ENCODE measurements around the gene TOM1L1.

TOM1L1 gene

DNA sequence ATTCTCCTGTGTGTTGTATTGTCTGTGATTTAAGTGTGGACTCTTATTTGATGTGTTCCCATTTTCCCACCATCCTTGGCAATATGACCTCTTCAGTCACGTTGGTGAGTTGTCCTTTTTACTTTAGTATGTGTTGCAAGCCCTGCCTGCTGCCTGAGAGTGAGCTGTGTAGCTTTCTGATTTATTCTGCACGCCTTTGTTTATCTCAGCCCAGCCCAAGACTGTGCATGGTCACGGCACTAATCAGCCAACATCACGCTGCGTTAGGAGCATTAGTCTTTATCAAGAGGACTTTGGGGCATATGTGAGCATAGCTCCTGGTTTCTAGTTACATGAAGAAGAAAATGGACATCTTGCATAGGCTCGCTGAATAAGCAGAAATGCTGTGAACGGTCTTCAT is 6.0 kb downstream of the TOM1L1 start:
- TF ChIP-seq, protein P1, sequence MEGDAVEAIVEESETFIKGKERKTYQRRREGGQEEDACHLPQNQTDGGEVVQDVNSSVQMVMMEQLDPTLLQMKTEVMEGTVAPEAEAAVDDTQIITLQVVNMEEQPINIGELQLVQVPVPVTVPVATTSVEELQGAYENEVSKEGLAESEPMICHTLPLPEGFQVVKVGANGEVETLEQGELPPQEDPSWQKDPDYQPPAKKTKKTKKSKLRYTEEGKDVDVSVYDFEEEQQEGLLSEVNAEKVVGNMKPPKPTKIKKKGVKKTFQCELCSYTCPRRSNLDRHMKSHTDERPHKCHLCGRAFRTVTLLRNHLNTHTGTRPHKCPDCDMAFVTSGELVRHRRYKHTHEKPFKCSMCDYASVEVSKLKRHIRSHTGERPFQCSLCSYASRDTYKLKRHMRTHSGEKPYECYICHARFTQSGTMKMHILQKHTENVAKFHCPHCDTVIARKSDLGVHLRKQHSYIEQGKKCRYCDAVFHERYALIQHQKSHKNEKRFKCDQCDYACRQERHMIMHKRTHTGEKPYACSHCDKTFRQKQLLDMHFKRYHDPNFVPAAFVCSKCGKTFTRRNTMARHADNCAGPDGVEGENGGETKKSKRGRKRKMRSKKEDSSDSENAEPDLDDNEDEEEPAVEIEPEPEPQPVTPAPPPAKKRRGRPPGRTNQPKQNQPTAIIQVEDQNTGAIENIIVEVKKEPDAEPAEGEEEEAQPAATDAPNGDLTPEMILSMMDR (IDR thresholded peaks at IDR 0.05; ENCODE audit: borderline replicate concordance, insufficient read depth, low read depth, low read length), result no peak
- no peak overlapping the region for H3K4me3 ChIP-seq (ENCODE audit: low read depth, low read length)

DNA sequence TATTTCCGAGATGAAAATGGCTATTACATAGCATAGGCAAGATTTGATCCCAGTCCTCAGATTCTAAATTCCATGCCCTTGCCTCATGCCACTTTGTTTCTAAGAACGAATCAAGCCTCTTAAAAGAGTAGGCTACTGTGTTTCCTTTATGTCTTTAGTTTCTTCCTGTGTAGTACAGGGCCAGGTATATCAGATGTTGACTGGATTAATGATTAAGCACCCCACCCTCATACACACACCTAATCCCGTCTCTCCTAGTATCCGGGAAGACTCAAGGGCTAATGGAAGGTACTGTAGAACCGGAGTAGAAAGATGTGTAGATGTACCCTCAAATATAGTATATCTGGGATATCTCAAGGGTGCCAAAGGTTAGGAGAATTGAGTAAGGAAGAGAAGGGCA is 6.7 kb downstream of the TOM1L1 start:
- TF ChIP-seq, protein P1 (IDR thresholded peaks at IDR 0.05; ENCODE audit: borderline replicate concordance, insufficient read depth, low read depth, low read length), result no peak

DNA sequence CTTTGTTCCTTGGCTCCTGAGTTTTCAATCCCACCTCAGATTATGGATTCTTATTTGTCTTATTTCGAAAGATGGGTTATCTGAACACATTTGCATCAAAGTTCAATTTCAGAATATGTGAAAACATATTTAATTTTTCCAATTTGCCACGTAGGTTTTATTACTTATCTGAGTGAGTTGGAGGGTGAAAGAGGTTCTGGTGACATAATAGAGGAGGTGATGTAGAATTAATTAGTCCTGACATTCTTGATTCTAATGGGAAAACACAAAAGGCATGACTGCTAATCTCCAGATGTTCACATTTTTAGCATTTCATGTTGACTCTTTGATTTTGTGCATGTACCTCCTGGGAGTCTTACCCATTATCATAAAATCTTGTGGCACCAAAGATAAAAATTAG is 9.1 kb downstream of the TOM1L1 start:
- H3K4me3 ChIP-seq (ENCODE audit: low read depth, low read length), result no peak overlapping the region
- TF ChIP-seq, protein P1 (IDR thresholded peaks at IDR 0.05; ENCODE audit: borderline replicate concordance, insufficient read depth, low read depth, low read length), result no peak

More for the DNA sequence above, 6.7 kb downstream of the TOM1L1 start:
- no peak overlapping the region for H3K4me3 ChIP-seq (ENCODE audit: low read depth, low read length)

DNA sequence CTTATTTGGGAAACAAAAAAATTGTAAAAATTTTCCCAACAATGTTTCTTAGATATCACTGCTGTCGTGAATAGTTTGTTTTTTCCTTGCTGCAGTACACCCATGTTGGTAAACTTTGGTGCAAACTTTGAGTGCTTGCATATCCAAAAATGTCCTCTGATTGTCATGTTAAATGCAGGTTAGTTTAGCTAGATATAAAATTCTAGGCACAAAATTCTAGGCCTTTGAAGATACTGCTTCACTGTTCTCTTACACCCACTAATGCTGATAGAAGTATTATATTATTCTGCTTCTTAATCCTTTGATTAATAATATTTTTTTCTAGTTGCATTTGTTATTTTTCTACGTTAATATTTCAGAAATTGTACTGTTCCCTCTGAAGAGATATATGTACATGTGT is 16.1 kb downstream of the TOM1L1 start:
- H3K4me3 ChIP-seq (ENCODE audit: low read depth, low read length), result no peak overlapping the region
- TF ChIP-seq, protein P1 (IDR thresholded peaks at IDR 0.05; ENCODE audit: borderline replicate concordance, insufficient read depth, low read depth, low read length), result no peak

DNA sequence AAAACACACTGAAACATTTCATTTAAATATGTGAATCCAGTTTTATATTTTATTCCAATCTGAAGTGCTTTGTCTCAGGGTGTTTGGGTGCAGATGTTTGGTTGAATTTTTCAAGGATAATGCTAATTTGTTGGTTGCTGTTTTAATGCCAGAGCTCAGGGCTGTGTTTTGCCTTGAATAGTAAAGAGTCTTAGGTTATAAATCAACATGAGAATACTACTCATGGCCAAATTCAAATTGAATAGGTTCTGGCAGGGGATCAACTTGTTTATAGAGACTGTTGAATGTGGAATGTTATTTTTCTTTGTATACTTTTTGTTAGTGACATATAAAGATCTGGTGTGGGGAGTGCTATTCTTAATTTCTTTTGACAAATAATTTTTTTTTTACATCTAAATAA is 18.8 kb downstream of the TOM1L1 start:
- TF ChIP-seq, protein P1 (IDR thresholded peaks at IDR 0.05; ENCODE audit: borderline replicate concordance, insufficient read depth, low read depth, low read length), result no peak
- H3K4me3 ChIP-seq (ENCODE audit: low read depth, low read length), result no peak overlapping the region

DNA sequence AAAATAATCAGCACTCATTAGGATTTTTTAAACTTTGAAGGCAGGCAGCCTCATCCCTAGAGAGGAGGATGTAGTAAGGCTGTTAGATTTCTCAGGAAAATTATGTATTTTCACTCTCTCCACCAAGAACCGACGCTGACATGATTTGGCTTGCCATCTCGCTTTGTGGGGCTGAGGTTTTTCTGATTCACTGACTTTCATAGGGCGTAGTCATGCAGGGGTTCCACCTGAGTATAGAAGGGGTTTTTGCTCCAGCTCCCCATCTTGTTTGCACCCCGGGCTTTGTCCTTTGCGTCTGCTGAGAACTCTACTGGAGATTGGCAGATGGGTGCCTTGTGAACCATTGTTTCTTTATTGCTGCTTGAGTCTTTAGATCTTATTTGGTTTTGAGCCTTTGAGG is 20.2 kb downstream of the TOM1L1 start:
- TF ChIP-seq, protein P1 (IDR thresholded peaks at IDR 0.05; ENCODE audit: borderline replicate concordance, insufficient read depth, low read depth, low read length), result no peak
- no peak overlapping the region for H3K4me3 ChIP-seq (ENCODE audit: low read depth, low read length)

DNA sequence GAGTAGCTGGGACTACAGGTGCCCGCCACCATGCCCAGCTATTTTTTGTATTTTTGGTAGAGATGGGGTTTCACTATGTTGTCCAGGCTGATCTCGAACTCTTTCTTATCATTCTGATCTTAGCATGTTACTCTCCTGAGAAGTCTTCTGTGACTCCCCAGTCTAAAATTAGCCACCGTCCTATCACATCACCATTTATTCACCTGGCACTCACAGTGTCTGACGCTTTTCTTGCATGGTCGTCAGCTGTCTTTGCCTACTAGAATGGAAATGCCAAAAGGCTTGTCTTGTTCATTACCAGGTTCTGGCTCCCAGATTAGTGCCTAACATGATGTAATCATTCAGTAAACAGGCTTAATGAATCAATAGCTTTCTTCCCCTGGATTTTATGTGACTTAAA is 23.8 kb downstream of the TOM1L1 start:
- TF ChIP-seq, protein P1 (IDR thresholded peaks at IDR 0.05; ENCODE audit: borderline replicate concordance, insufficient read depth, low read depth, low read length), result no peak
- H3K4me3 ChIP-seq (ENCODE audit: low read depth, low read length), result no peak overlapping the region
